HCT116 (cell line): ENCODE data around the gene ITGB1.

Experiments
- EZH2phosphoT487 ChIP-seq: fragments of 200-600 bp; IDR thresholded peaks from 2 replicates; pipeline ENCODE4 v1.6.1; 2018; ENCODE audit warnings: antibody characterized with exemption, borderline replicate concordance
- MAX ChIP-seq: IDR thresholded peaks from 2 replicates; pipeline ENCODE4 v1.6.1; 2012
- REST ChIP-seq: IDR thresholded peaks from 2 replicates; pipeline ENCODE4 v1.6.1; 2012; ENCODE audit warnings: low read depth
- ZNF274 ChIP-seq: fragments of 200-500 bp; sonication (Bioruptor generic); IDR thresholded peaks from 2 replicates; pipeline ENCODE4 v1.6.1; 2014; ENCODE audit warnings: mild to moderate bottlenecking, low read depth, low read length, inconsistent platforms
- TF ChIP-seq, protein P1 (sequence below), 3 experiments: fragments of 200-600 bp in 1 of 3; sonication (generic) in 1 of 3; IDR thresholded peaks in 2 of 3; conservative IDR thresholded peaks in 1 of 3; 2 replicates each; pipeline ENCODE4 v1.5.1; 2012 to 2017; ENCODE audit warnings: low read depth in 2 of 3, low read length in 2 of 3, antibody characterized with exemption in 1 of 3, borderline replicate concordance in 1 of 3, control low read depth in 1 of 3, mild to moderate bottlenecking in 1 of 3, mixed read lengths in 1 of 3, mixed run types in 1 of 3, moderate library complexity in 1 of 3; ENCODE audit not compliant: insufficient read depth in 1 of 3

- TF ChIP-seq, protein P1, sequence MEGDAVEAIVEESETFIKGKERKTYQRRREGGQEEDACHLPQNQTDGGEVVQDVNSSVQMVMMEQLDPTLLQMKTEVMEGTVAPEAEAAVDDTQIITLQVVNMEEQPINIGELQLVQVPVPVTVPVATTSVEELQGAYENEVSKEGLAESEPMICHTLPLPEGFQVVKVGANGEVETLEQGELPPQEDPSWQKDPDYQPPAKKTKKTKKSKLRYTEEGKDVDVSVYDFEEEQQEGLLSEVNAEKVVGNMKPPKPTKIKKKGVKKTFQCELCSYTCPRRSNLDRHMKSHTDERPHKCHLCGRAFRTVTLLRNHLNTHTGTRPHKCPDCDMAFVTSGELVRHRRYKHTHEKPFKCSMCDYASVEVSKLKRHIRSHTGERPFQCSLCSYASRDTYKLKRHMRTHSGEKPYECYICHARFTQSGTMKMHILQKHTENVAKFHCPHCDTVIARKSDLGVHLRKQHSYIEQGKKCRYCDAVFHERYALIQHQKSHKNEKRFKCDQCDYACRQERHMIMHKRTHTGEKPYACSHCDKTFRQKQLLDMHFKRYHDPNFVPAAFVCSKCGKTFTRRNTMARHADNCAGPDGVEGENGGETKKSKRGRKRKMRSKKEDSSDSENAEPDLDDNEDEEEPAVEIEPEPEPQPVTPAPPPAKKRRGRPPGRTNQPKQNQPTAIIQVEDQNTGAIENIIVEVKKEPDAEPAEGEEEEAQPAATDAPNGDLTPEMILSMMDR (IDR thresholded peaks at IDR 0.05 in 2 of 3, conservative IDR thresholded peaks at IDR 0.05 in 1 of 3; ENCODE audit: borderline replicate concordance in 1 of 3, insufficient read depth in 1 of 3, low read depth in 2 of 3, low read length in 2 of 3), result no peak
- TF ChIP-seq MAX (no peak), REST (no peak), EZH2phosphoT487 (no peak), ZNF274 (no peak)
These were observed 20.1 kb downstream of the ITGB1 start for GRCh38 chr10:32937911-32938424.
